Measurements from ENCODE around the gene PRTN3. TPM values are rescaled to one million over a fixed set of nuclear protein-coding genes. Genes with fewer than 3 reads are reported as not detected.

Gene PRTN3
- total RNA-seq, 1 donor from 2014 or later, result not detected

GRCh38 chr19:862581-863314 is 21.9 kb downstream of the PRTN3 start:
- H3K27me3 ChIP-seq, result no peaks in the 10 kb centered on the region
- H3K9me3 ChIP-seq, result no peaks in the 10 kb centered on the region
- peak; percentile 45 for ATAC-seq
- TF ChIP-seq CTCF (IDR thresholded peaks at IDR 0.05), result no peak
- peaks cover under 1% of the 10 kb centered on the region for H3K36me3 ChIP-seq
- H3K4me3 ChIP-seq, result peak overlapping the region; percentile 16
- peak; percentile 88 for DNase-seq
- intact Hi-C loops (cut with DNase I), result no loop called here
- H3K4me1 ChIP-seq, result peaks cover 15% of the 10 kb centered on the region
- no peak overlapping the region for H3K27ac ChIP-seq

- peaks cover 6% of the 10 kb centered on the region for H3K36me3 ChIP-seq
- no peak for DNase-seq
- TF ChIP-seq CTCF (IDR thresholded peaks at IDR 0.05), result no peak
- peaks cover 15% of the 10 kb centered on the region for H3K4me1 ChIP-seq
- no peak for ATAC-seq
- H3K9me3 ChIP-seq, result no peaks in the 10 kb centered on the region
- H3K27me3 ChIP-seq, result no peaks in the 10 kb centered on the region
- intact Hi-C loops (cut with DNase I), result no loop called here
- H3K27ac ChIP-seq, result no peak overlapping the region
- no peak overlapping the region for H3K4me3 ChIP-seq
Observed at GRCh38 chr19:863315-863620, 22.5 kb downstream of the PRTN3 start.

- H3K4me3 ChIP-seq, result no peak overlapping the region
- H3K36me3 ChIP-seq, result peaks cover 8% of the 10 kb centered on the region
- intact Hi-C loops (cut with DNase I), result no loop called here
- DNase-seq, result no peak
- peaks cover 12% of the 10 kb centered on the region for H3K4me1 ChIP-seq
- TF ChIP-seq CTCF (IDR thresholded peaks at IDR 0.05), result no peak
- H3K27ac ChIP-seq, result no peak overlapping the region
- no peaks in the 10 kb centered on the region for H3K27me3 ChIP-seq
- ATAC-seq, result no peak
- H3K9me3 ChIP-seq, result no peaks in the 10 kb centered on the region
Observed at GRCh38 chr19:866769-867300, 26.0 kb downstream of the PRTN3 start.

GRCh38 chr19:867301-867793 is 26.5 kb downstream of the PRTN3 start:
- Histone ChIP-seq H3K27ac (no peak overlapping the region), H3K4me3 (no peak overlapping the region), H3K4me1 (peaks cover 17% of the 10 kb centered on the region), H3K9me3 (no peaks in the 10 kb centered on the region), H3K36me3 (peaks cover 8% of the 10 kb centered on the region), H3K27me3 (no peaks in the 10 kb centered on the region)
- DNase-seq, result no peak
- no peak for ATAC-seq
- intact Hi-C loops (cut with DNase I), result no loop called here
- TF ChIP-seq CTCF (IDR thresholded peaks at IDR 0.05), result no peak

GRCh38 chr19:867855-868457 is 27.2 kb downstream of the PRTN3 start:
- Histone ChIP-seq H3K27ac (no peak overlapping the region), H3K4me1 (peaks cover 19% of the 10 kb centered on the region), H3K36me3 (peaks cover 8% of the 10 kb centered on the region), H3K27me3 (no peaks in the 10 kb centered on the region), H3K9me3 (no peaks in the 10 kb centered on the region), H3K4me3 (no peak overlapping the region)
- no peak for ATAC-seq
- TF ChIP-seq CTCF (IDR thresholded peaks at IDR 0.05), result no peak
- DNase-seq, result no peak
- intact Hi-C loops (cut with DNase I), result no loop called here

Measured in upper lobe of right lung (tissue), 1 donor.